Measurements from ENCODE around the gene STEAP1.

Gene STEAP1

GRCh38 chr7:90194911-90195809 is 40.9 kb downstream of the STEAP1 start:
- H2AK5ac ChIP-seq (ENCODE audit: low read length): no peak overlapping the region
- no peak for DNase-seq
- WGBS (ENCODE audit: extremely low coverage, insufficient coverage, low lambda C conversion rate): no CpG with 5 or more reads among the region's 10 CpGs
- no peak overlapping the region for H4K8ac ChIP-seq (ENCODE audit: low read depth, low read length)
- H2BK15ac ChIP-seq (replicated peaks; ENCODE audit: low read depth): no peak overlapping the region
- no peak overlapping the region for H3K4me2 ChIP-seq (ENCODE audit: low read length)
- H3K36me3 ChIP-seq (ENCODE audit: control insufficient read depth, insufficient read depth, low read length): no peaks in the 10 kb centered on the region
- H2BK5ac ChIP-seq (ENCODE audit: low read length): no peak overlapping the region
- no peaks in the 10 kb centered on the region for H3K27me3 ChIP-seq (ENCODE audit: insufficient read depth, low read length, poor library complexity)
- H3K79me2 ChIP-seq (ENCODE audit: control insufficient read depth, insufficient read depth, low read length): no peaks in the 10 kb centered on the region
- no peak overlapping the region for H3K4me3 ChIP-seq (ENCODE audit: low read length)
- no peak overlapping the region for H2BK120ac ChIP-seq (ENCODE audit: low read depth, low read length)
- H3K23ac ChIP-seq (ENCODE audit: low read length): no peak overlapping the region
- no peak overlapping the region for H3K27ac ChIP-seq (ENCODE audit: low read depth, low read length)
- no peak overlapping the region for H3K18ac ChIP-seq (ENCODE audit: low read length)
- H3K79me1 ChIP-seq (ENCODE audit: low read length): no peaks in the 10 kb centered on the region
- H3K9ac ChIP-seq (ENCODE audit: low read length): no peak overlapping the region
- H3K4ac ChIP-seq (ENCODE audit: low read depth, low read length): no peak overlapping the region
- no peaks in the 10 kb centered on the region for H3K4me1 ChIP-seq (ENCODE audit: control insufficient read depth, low read depth, low read length)
- no peak overlapping the region for H4K5ac ChIP-seq (ENCODE audit: low read length)
- no peak overlapping the region for H3K56ac ChIP-seq (ENCODE audit: low read length)

- H3K4me2 ChIP-seq (ENCODE audit: low read length): no peak overlapping the region
- 100% methylated on average over 1 of the region's 2 CpGs for WGBS (ENCODE audit: extremely low coverage, insufficient coverage, low lambda C conversion rate)
- DNase-seq: no peak
- no peaks in the 10 kb centered on the region for H3K27me3 ChIP-seq (ENCODE audit: insufficient read depth, low read length, poor library complexity)
- no peak overlapping the region for H2BK120ac ChIP-seq (ENCODE audit: low read depth, low read length)
- H3K4ac ChIP-seq (ENCODE audit: low read depth, low read length): no peak overlapping the region
- no peak overlapping the region for H2BK15ac ChIP-seq (replicated peaks; ENCODE audit: low read depth)
- H4K5ac ChIP-seq (ENCODE audit: low read length): no peak overlapping the region
- H3K79me2 ChIP-seq (ENCODE audit: control insufficient read depth, insufficient read depth, low read length): no peaks in the 10 kb centered on the region
- no peak overlapping the region for H2BK5ac ChIP-seq (ENCODE audit: low read length)
- no peaks in the 10 kb centered on the region for H3K36me3 ChIP-seq (ENCODE audit: control insufficient read depth, insufficient read depth, low read length)
- no peaks in the 10 kb centered on the region for H3K79me1 ChIP-seq (ENCODE audit: low read length)
- no peaks in the 10 kb centered on the region for H3K4me1 ChIP-seq (ENCODE audit: control insufficient read depth, low read depth, low read length)
- no peak overlapping the region for H3K27ac ChIP-seq (ENCODE audit: low read depth, low read length)
- no peak overlapping the region for H3K56ac ChIP-seq (ENCODE audit: low read length)
- H4K8ac ChIP-seq (ENCODE audit: low read depth, low read length): no peak overlapping the region
- no peak overlapping the region for H3K23ac ChIP-seq (ENCODE audit: low read length)
- no peak overlapping the region for H3K18ac ChIP-seq (ENCODE audit: low read length)
- H3K9ac ChIP-seq (ENCODE audit: low read length): no peak overlapping the region
- H3K4me3 ChIP-seq (ENCODE audit: low read length): no peak overlapping the region
- H2AK5ac ChIP-seq (ENCODE audit: low read length): no peak overlapping the region
Measured at GRCh38 chr7:90201500-90202195, 47.4 kb downstream of the STEAP1 start.

- Histone ChIP-seq H2BK120ac (ENCODE audit: low read depth, low read length) (no peak overlapping the region), H4K8ac (ENCODE audit: low read depth, low read length) (no peak overlapping the region), H3K4me1 (ENCODE audit: control insufficient read depth, low read depth, low read length) (peaks cover under 1% of the 10 kb centered on the region), H3K23ac (ENCODE audit: low read length) (no peak overlapping the region), H2AK5ac (ENCODE audit: low read length) (no peak overlapping the region), H3K9ac (ENCODE audit: low read length) (no peak overlapping the region), H3K27ac (ENCODE audit: low read depth, low read length) (no peak overlapping the region), H3K18ac (ENCODE audit: low read length) (no peak overlapping the region), H4K5ac (ENCODE audit: low read length) (no peak overlapping the region), H3K56ac (ENCODE audit: low read length) (no peak overlapping the region), H2BK5ac (ENCODE audit: low read length) (no peak overlapping the region), H3K79me2 (ENCODE audit: control insufficient read depth, insufficient read depth, low read length) (no peaks in the 10 kb centered on the region), H2BK15ac (replicated peaks; ENCODE audit: low read depth) (no peak overlapping the region), H3K36me3 (ENCODE audit: control insufficient read depth, insufficient read depth, low read length) (no peaks in the 10 kb centered on the region), H3K4ac (ENCODE audit: low read depth, low read length) (no peak overlapping the region), H3K27me3 (ENCODE audit: insufficient read depth, low read length, poor library complexity) (no peaks in the 10 kb centered on the region), H3K4me2 (ENCODE audit: low read length) (no peak overlapping the region), H3K4me3 (ENCODE audit: low read length) (no peak overlapping the region), H3K79me1 (ENCODE audit: low read length) (no peaks in the 10 kb centered on the region)
- WGBS (ENCODE audit: extremely low coverage, insufficient coverage, low lambda C conversion rate): no CpG with 5 or more reads among the region's 1 CpG
- no peak for DNase-seq
Measured at GRCh38 chr7:90207956-90208355, 53.7 kb downstream of the STEAP1 start.

DNA sequence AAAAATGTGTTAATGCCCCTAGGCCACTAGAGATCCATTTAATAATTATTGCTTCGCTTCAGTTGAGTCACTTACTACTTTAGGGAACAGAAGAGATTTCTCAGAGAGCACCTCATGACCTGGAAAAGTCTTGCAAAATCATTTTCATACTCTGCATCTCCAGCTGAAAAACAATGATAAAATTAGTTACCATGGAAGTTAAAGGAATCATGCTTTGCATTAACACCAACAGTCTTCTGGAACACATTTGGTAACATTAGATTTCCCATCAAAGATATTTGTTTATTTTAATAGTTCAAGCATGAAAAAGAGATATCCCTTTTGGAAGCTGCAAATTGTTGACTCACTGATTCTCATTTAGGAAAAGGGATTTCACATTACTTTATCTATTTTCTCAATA is 55.5 kb downstream of the STEAP1 start:
- DNase-seq: no peak
- H2BK120ac ChIP-seq (ENCODE audit: low read depth, low read length): no peak overlapping the region

DNA sequence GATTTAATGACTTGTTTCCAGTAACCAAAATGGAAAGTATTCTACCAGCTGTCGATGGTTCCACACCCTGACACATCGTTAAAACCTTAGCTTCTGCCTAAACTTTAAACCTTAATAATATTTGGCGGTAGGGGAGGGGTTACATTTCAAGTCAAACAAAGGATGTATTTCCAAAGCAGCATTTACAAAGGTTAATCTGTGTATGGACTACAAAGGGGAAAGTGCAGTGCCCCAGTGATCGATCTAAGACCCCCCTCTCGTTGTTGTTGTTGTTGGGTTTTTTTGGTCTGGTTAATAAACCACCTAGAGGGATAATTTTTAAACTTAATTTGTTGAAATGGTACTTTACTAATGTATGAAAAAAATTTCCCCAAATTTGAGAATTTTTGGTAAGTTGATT is 56.2 kb downstream of the STEAP1 start:
- Histone ChIP-seq H2AK5ac (ENCODE audit: low read length) (no peak overlapping the region), H3K23ac (ENCODE audit: low read length) (no peak overlapping the region), H3K27me3 (ENCODE audit: insufficient read depth, low read length, poor library complexity) (no peaks in the 10 kb centered on the region), H2BK5ac (ENCODE audit: low read length) (no peak overlapping the region), H3K9ac (ENCODE audit: low read length) (no peak overlapping the region), H4K8ac (ENCODE audit: low read depth, low read length) (no peak overlapping the region), H3K4me3 (ENCODE audit: low read length) (no peak overlapping the region), H3K4me1 (ENCODE audit: control insufficient read depth, low read depth, low read length) (peaks cover 2% of the 10 kb centered on the region), H2BK15ac (replicated peaks; ENCODE audit: low read depth) (peak overlapping the region; percentile 64), H3K4ac (ENCODE audit: low read depth, low read length) (no peak overlapping the region), H3K4me2 (ENCODE audit: low read length) (no peak overlapping the region), H4K5ac (ENCODE audit: low read length) (no peak overlapping the region), H3K27ac (ENCODE audit: low read depth, low read length) (no peak overlapping the region), H3K79me1 (ENCODE audit: low read length) (no peaks in the 10 kb centered on the region), H3K36me3 (ENCODE audit: control insufficient read depth, insufficient read depth, low read length) (no peaks in the 10 kb centered on the region), H3K79me2 (ENCODE audit: control insufficient read depth, insufficient read depth, low read length) (peaks cover 1% of the 10 kb centered on the region), H2BK120ac (ENCODE audit: low read depth, low read length) (no peak overlapping the region), H3K18ac (ENCODE audit: low read length) (no peak overlapping the region), H3K56ac (ENCODE audit: low read length) (no peak overlapping the region)
- DNase-seq: no peak
- no CpG with 5 or more reads among the region's 5 CpGs for WGBS (ENCODE audit: extremely low coverage, insufficient coverage, low lambda C conversion rate)

More for the DNA sequence above, 55.5 kb downstream of the STEAP1 start:
- Histone ChIP-seq H3K4ac (ENCODE audit: low read depth, low read length) (no peak overlapping the region), H3K79me1 (ENCODE audit: low read length) (no peaks in the 10 kb centered on the region), H3K27ac (ENCODE audit: low read depth, low read length) (no peak overlapping the region), H2AK5ac (ENCODE audit: low read length) (no peak overlapping the region), H3K27me3 (ENCODE audit: insufficient read depth, low read length, poor library complexity) (no peaks in the 10 kb centered on the region), H3K18ac (ENCODE audit: low read length) (no peak overlapping the region), H3K36me3 (ENCODE audit: control insufficient read depth, insufficient read depth, low read length) (no peaks in the 10 kb centered on the region), H3K4me1 (ENCODE audit: control insufficient read depth, low read depth, low read length) (peaks cover 2% of the 10 kb centered on the region), H3K9ac (ENCODE audit: low read length) (no peak overlapping the region), H3K4me2 (ENCODE audit: low read length) (no peak overlapping the region), H3K56ac (ENCODE audit: low read length) (no peak overlapping the region), H2BK5ac (ENCODE audit: low read length) (no peak overlapping the region), H3K4me3 (ENCODE audit: low read length) (no peak overlapping the region), H3K23ac (ENCODE audit: low read length) (no peak overlapping the region), H4K8ac (ENCODE audit: low read depth, low read length) (no peak overlapping the region), H2BK15ac (replicated peaks; ENCODE audit: low read depth) (no peak overlapping the region), H3K79me2 (ENCODE audit: control insufficient read depth, insufficient read depth, low read length) (peaks cover 1% of the 10 kb centered on the region), H4K5ac (ENCODE audit: low read length) (no peak overlapping the region)
- WGBS (ENCODE audit: extremely low coverage, insufficient coverage, low lambda C conversion rate): no CpG with 5 or more reads among the region's 1 CpG

Data from mesendoderm (in vitro differentiated cells).